ENCODE measurements around the gene BANF2. TPM values are rescaled to one million over a fixed set of nuclear protein-coding genes. Genes with fewer than 3 reads are reported as not detected.

Gene BANF2
- total RNA-seq, 1 experiment from 2014 or later, result not detected

DNA sequence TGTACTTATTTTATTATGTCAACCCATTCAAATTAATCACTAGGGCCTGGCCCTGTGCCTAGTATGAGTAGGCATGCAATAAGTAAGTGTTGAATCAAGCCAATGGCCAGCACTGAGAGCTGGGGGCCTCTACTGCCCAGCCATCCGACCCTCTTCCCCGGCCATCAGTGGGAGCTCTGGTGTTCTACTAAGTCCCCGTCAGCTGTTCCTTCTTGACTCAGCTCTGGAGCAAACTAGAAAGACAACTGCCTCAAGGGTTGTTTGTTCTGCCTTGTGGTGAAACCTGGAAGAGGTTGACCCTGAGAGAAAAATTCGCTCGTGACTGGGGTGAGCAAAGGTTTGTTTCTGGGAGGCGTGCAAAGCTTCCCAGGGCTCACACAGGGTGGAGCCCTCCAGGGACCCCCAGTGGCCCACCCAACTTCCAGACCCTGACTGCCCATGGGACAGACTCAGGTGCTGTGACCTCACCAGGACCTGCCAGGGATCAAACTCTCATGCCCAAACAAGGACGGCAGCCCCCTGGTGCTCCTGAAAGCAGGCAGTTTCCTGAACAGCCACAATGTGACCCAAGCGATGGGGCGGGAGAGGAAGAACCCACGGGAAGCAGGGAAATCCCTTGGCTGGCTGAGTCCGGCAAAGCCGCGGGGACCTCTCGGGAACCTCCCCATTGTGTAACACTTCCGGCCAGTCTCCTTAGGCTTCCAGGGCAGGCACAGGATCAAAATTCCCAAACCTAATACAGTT is 50.4 kb downstream of the BANF2 start:
- no TSS peak for BruUV-seq (replicated peaks)
- no peak for TF ChIP-seq EZH2 (IDR thresholded peaks at IDR 0.05; ENCODE audit: borderline replicate concordance, low read depth, low read length, poor library complexity, severe bottlenecking)
- TF ChIP-seq, protein P1, sequence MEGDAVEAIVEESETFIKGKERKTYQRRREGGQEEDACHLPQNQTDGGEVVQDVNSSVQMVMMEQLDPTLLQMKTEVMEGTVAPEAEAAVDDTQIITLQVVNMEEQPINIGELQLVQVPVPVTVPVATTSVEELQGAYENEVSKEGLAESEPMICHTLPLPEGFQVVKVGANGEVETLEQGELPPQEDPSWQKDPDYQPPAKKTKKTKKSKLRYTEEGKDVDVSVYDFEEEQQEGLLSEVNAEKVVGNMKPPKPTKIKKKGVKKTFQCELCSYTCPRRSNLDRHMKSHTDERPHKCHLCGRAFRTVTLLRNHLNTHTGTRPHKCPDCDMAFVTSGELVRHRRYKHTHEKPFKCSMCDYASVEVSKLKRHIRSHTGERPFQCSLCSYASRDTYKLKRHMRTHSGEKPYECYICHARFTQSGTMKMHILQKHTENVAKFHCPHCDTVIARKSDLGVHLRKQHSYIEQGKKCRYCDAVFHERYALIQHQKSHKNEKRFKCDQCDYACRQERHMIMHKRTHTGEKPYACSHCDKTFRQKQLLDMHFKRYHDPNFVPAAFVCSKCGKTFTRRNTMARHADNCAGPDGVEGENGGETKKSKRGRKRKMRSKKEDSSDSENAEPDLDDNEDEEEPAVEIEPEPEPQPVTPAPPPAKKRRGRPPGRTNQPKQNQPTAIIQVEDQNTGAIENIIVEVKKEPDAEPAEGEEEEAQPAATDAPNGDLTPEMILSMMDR (conservative IDR thresholded peaks at IDR 0.05; ENCODE audit: low read depth, low read length), result no peak
- POLR2A ChIA-PET (ENCODE audit: low non-redundant PET), result no interaction called here
- Histone ChIP-seq H3K27ac (ENCODE audit: low read depth, low read length, poor library complexity, severe bottlenecking) (no peak overlapping the region), H3K4me1 (ENCODE audit: insufficient read depth, low read length, poor library complexity, severe bottlenecking) (no peaks in the 10 kb centered on the region), H3K4me3 (ENCODE audit: low read depth, low read length, poor library complexity, severe bottlenecking) (no peak overlapping the region), H3K27me3 (replicated peaks; ENCODE audit: insufficient read depth, low read depth, low read length, poor library complexity) (peaks cover 19% of the 10 kb centered on the region), H3K36me3 (ENCODE audit: insufficient read depth, low read length, poor library complexity, severe bottlenecking) (no peaks in the 10 kb centered on the region), H3K9me3 (ENCODE audit: low read depth, low read length, poor library complexity, severe bottlenecking) (no peaks in the 10 kb centered on the region)
- intact Hi-C loops (cut with micrococcal nuclease; ENCODE audit: unreplicated experiment), result no loop called here
- CTCF ChIA-PET, result no interaction called here
- no peak for DNase-seq (ENCODE audit: low spot score)

DNA sequence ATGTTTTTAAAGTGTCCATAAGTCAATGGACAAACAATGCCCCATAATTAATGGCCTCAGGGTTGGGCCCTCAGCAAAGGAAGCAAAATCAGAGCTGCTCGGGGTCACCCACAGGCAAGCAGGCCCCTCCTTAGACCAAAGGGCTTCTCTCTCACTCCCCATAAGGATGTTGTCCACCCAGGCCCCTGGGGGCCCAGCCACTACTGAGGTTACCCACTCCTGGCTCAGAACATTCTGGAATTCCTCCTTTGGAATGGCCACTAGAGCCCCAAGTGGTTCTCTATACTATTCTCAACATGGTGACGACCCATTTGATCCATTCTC is 50.9 kb downstream of the BANF2 start:
- H3K4me3 ChIP-seq (ENCODE audit: low read depth, low read length, poor library complexity, severe bottlenecking), result no peak overlapping the region
- ChIA-PET POLR2A (ENCODE audit: low non-redundant PET) (no interaction called here), CTCF (no interaction called here)
- BruUV-seq (replicated peaks), result no TSS peak
- TF ChIP-seq, protein P1 (conservative IDR thresholded peaks at IDR 0.05; ENCODE audit: low read depth, low read length), result no peak
- TF ChIP-seq EZH2 (IDR thresholded peaks at IDR 0.05; ENCODE audit: borderline replicate concordance, low read depth, low read length, poor library complexity, severe bottlenecking), result no peak
- no peaks in the 10 kb centered on the region for H3K4me1 ChIP-seq (ENCODE audit: insufficient read depth, low read length, poor library complexity, severe bottlenecking)
- no peaks in the 10 kb centered on the region for H3K9me3 ChIP-seq (ENCODE audit: low read depth, low read length, poor library complexity, severe bottlenecking)
- no peak overlapping the region for H3K27ac ChIP-seq (ENCODE audit: low read depth, low read length, poor library complexity, severe bottlenecking)
- no peak for DNase-seq (ENCODE audit: low spot score)
- no peaks in the 10 kb centered on the region for H3K36me3 ChIP-seq (ENCODE audit: insufficient read depth, low read length, poor library complexity, severe bottlenecking)
- H3K27me3 ChIP-seq (replicated peaks; ENCODE audit: insufficient read depth, low read depth, low read length, poor library complexity), result peaks cover 19% of the 10 kb centered on the region
- intact Hi-C loops (cut with micrococcal nuclease; ENCODE audit: unreplicated experiment), result no loop called here

DNA sequence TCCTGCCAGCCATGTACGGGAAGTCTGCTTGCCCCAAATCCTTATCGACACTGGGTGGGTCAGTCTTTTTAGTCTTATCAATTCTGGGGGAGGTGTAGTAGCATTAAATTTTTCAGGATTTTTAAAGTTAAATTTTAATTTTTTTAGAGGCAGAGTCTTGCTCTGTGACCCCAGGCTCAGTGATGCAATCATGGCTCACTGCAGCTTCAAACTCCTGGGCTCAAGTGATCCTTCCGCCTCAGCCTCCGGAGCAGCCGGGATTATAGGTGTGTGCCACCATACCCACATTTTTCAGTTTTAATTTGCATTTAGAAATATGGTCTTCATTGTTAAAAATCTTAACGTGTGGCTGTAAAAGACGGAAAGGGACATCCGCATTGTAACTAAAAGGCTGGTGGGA is 51.9 kb downstream of the BANF2 start:
- DNase-seq (ENCODE audit: low spot score), result no peak
- H3K36me3 ChIP-seq (ENCODE audit: insufficient read depth, low read length, poor library complexity, severe bottlenecking), result no peaks in the 10 kb centered on the region
- H3K27me3 ChIP-seq (replicated peaks; ENCODE audit: insufficient read depth, low read depth, low read length, poor library complexity), result peaks cover 19% of the 10 kb centered on the region
- H3K4me1 ChIP-seq (ENCODE audit: insufficient read depth, low read length, poor library complexity, severe bottlenecking), result no peaks in the 10 kb centered on the region
- no peak for TF ChIP-seq EZH2 (IDR thresholded peaks at IDR 0.05; ENCODE audit: borderline replicate concordance, low read depth, low read length, poor library complexity, severe bottlenecking)
- TF ChIP-seq, protein P1 (conservative IDR thresholded peaks at IDR 0.05; ENCODE audit: low read depth, low read length), result no peak
- no peaks in the 10 kb centered on the region for H3K9me3 ChIP-seq (ENCODE audit: low read depth, low read length, poor library complexity, severe bottlenecking)
- H3K4me3 ChIP-seq (ENCODE audit: low read depth, low read length, poor library complexity, severe bottlenecking), result no peak overlapping the region
- ChIA-PET POLR2A (ENCODE audit: low non-redundant PET) (no interaction called here), CTCF (no interaction called here)
- intact Hi-C loops (cut with micrococcal nuclease; ENCODE audit: unreplicated experiment), result no loop called here
- no TSS peak for BruUV-seq (replicated peaks)
- no peak overlapping the region for H3K27ac ChIP-seq (ENCODE audit: low read depth, low read length, poor library complexity, severe bottlenecking)
